HL-60 (cell line): Measurements from ENCODE around the gene SP100.

Source experiments
- DNase-seq, 2 experiments: peaks; one replicate each; pipeline ENCODE4 v3.0.0-alpha.2; 2010 to 2020; ENCODE audit warnings: low read depth in 1 of 2, low spot score in 1 of 2
- H3K27ac ChIP-seq: fragments of 250-450 bp; sonication (Bioruptor Pico); replicated peaks from 2 replicates; pipeline ENCODE4 v1.5.1; 2020; ENCODE audit warnings: mild to moderate bottlenecking, moderate library complexity
- H3K27me3 ChIP-seq: fragments of 250-450 bp; sonication (Bioruptor Pico); 2 replicates; pipeline ENCODE4 v1.5.1; 2021; ENCODE audit warnings: mild to moderate bottlenecking, moderate library complexity; ENCODE audit not compliant: insufficient read depth, poor library complexity, severe bottlenecking
- H3K4me3 ChIP-seq: replicated peaks from 2 replicates; pipeline ENCODE4 v1.5.1; 2011; ENCODE audit warnings: mild to moderate bottlenecking, control low read depth, low read length; ENCODE audit not compliant: insufficient read depth
- GABPA ChIP-seq: IDR thresholded peaks from 2 replicates; pipeline ENCODE4 v1.6.1; 2012; ENCODE audit warnings: low read depth
- POLR2AphosphoS5 ChIP-seq: IDR thresholded peaks from 2 replicates; pipeline ENCODE4 v1.6.1; 2012; ENCODE audit warnings: low read depth
- SPI1 ChIP-seq: IDR thresholded peaks from 2 replicates; pipeline ENCODE4 v1.6.1; 2012; ENCODE audit warnings: low read depth, mild to moderate bottlenecking, borderline replicate concordance
- TF ChIP-seq, protein P1 (sequence below): IDR thresholded peaks from one replicate; pipeline ENCODE4 v1.5.1; 2011; ENCODE audit warnings: low read length, control low read depth, inconsistent platforms; ENCODE audit not compliant: insufficient read depth
- TF ChIP-seq, protein P2 (sequence below): IDR thresholded peaks from 2 replicates; pipeline ENCODE4 v1.6.1; 2012; ENCODE audit warnings: low read depth; ENCODE audit not compliant: insufficient replicate concordance

SP100 gene

DNA sequence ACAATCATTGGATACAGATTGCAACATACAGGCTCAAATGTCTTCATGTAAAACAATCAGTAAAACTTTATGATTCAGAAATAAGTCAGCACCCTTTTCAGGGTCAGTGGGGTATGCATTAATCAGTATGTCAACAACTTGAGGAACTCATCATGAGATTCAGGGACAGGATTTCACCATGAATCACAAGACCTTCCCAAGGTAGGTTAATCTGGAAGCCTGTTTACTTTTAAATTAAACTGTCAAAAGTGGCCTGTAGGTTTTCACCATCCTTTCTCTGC lies 104.8 kb downstream of the SP100 start:
- DNase-seq = no peak
- TF ChIP-seq GABPA = no peak
- TF ChIP-seq SPI1 = no peak
- no peak for TF ChIP-seq POLR2AphosphoS5
- TF ChIP-seq, protein P1, sequence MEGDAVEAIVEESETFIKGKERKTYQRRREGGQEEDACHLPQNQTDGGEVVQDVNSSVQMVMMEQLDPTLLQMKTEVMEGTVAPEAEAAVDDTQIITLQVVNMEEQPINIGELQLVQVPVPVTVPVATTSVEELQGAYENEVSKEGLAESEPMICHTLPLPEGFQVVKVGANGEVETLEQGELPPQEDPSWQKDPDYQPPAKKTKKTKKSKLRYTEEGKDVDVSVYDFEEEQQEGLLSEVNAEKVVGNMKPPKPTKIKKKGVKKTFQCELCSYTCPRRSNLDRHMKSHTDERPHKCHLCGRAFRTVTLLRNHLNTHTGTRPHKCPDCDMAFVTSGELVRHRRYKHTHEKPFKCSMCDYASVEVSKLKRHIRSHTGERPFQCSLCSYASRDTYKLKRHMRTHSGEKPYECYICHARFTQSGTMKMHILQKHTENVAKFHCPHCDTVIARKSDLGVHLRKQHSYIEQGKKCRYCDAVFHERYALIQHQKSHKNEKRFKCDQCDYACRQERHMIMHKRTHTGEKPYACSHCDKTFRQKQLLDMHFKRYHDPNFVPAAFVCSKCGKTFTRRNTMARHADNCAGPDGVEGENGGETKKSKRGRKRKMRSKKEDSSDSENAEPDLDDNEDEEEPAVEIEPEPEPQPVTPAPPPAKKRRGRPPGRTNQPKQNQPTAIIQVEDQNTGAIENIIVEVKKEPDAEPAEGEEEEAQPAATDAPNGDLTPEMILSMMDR = no peak
- Histone ChIP-seq H3K4me3 (no peak overlapping the region), H3K27ac (no peak overlapping the region), H3K27me3 (no peaks in the 10 kb centered on the region)

DNA sequence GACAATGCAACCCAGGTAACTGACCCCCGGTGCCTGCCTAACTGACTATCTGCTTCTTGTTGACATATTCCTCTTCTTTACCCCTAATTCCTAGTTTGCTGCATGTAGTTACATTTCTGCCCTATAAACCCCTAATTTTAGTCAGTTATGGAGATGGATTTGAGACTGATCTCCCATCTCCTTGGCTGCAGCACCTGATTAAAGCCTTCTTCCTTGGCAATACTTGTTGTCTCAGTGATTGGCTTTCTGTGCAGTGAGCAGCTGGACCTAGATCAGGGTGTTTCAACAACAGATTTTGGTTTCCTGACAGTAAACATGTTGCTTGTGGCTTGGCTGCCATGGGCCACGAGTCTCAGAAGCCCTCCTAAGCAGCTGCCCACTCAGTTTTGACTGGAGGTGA lies 105.4 kb downstream of the SP100 start:
- TF ChIP-seq POLR2AphosphoS5 (no peak), GABPA (no peak), SPI1 (no peak)
- TF ChIP-seq, protein P1 = no peak
- TF ChIP-seq, protein P2, sequence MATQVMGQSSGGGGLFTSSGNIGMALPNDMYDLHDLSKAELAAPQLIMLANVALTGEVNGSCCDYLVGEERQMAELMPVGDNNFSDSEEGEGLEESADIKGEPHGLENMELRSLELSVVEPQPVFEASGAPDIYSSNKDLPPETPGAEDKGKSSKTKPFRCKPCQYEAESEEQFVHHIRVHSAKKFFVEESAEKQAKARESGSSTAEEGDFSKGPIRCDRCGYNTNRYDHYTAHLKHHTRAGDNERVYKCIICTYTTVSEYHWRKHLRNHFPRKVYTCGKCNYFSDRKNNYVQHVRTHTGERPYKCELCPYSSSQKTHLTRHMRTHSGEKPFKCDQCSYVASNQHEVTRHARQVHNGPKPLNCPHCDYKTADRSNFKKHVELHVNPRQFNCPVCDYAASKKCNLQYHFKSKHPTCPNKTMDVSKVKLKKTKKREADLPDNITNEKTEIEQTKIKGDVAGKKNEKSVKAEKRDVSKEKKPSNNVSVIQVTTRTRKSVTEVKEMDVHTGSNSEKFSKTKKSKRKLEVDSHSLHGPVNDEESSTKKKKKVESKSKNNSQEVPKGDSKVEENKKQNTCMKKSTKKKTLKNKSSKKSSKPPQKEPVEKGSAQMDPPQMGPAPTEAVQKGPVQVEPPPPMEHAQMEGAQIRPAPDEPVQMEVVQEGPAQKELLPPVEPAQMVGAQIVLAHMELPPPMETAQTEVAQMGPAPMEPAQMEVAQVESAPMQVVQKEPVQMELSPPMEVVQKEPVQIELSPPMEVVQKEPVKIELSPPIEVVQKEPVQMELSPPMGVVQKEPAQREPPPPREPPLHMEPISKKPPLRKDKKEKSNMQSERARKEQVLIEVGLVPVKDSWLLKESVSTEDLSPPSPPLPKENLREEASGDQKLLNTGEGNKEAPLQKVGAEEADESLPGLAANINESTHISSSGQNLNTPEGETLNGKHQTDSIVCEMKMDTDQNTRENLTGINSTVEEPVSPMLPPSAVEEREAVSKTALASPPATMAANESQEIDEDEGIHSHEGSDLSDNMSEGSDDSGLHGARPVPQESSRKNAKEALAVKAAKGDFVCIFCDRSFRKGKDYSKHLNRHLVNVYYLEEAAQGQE = no peak
- H3K27ac ChIP-seq = no peak overlapping the region
- DNase-seq = no peak
- no peak overlapping the region for H3K4me3 ChIP-seq
- H3K27me3 ChIP-seq = no peaks in the 10 kb centered on the region

DNA sequence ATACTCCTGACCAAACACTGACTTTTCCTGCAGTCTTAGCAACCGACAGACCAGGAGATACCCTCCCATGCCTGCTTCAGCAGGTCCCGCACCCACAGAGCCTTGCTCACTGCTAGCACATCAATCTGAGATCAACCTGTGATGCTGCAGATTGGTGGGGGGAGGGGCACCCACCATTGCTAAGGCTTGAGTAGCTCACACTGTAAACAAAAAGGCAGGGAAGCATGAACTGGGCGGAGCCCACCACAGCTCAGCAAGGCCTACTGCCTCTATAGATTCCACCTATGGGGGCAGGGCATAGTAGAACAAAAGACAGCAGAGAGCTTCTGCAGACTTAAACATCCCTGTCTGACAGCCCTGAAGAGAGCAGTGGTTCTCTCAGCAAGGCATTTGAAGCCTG lies 109.7 kb downstream of the SP100 start:
- Histone ChIP-seq H3K27me3 (no peaks in the 10 kb centered on the region), H3K27ac (no peak overlapping the region), H3K4me3 (no peak overlapping the region)
- TF ChIP-seq POLR2AphosphoS5 (no peak), GABPA (no peak), SPI1 (no peak)
- TF ChIP-seq, protein P2 = no peak
- TF ChIP-seq, protein P1 = no peak
- DNase-seq = no peak

DNA sequence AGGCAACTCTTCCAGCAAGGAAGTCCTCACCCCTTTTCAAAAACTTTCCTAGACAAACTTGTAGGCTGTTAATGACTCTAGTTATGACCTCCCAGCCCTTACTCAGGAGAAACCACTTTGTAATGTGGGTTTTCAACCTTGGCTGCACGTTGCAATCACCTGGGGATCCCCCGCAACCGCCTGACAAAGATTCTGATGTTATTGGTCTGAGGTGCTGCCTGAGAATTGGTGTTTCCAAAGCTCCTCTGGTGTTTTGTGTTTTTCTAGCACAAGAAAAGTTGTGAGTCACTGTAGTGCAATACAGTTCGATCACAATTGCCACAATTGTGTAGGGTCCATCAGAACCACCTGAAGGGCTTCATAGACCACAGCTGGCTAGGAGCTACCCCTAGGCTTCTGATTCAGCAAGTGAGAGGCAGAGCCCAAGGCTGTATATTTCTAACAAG lies 121.6 kb downstream of the SP100 start:
- H3K27me3 ChIP-seq = no peaks in the 10 kb centered on the region
- H3K27ac ChIP-seq = no peak overlapping the region
- no peak for DNase-seq
- no peak for TF ChIP-seq GABPA
- TF ChIP-seq SPI1 = no peak
- no peak for TF ChIP-seq POLR2AphosphoS5
- TF ChIP-seq, protein P2 = no peak
- TF ChIP-seq, protein P1 = no peak
- H3K4me3 ChIP-seq = no peak overlapping the region
